ENCODE measurements around the gene SH3BP1.
A peak's percentile ranks its signal among the peaks of the same experiment; 100 is the strongest.

The SH3BP1 gene

DNA sequence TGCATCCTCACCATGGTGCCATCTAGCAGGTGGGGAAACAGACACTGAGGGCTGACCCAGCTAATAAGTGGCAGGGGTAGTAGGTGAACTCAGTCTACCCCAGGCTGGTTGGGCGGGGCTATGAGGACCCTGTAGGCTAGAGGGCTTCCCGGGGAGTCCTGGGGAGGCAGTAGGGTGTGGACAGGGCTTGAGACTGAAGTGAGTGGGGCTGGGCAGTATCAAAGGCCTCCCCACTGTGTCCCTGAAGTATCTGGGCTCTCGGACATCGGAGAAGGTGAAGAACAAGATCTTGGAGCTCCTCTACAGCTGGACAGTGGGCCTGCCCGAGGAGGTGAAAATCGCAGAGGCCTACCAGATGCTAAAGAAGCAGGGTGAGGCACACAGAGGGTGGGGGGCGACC, 19.5 kb upstream of the SH3BP1 start:
- no peak for TF ChIP-seq EGR1 (IDR thresholded peaks at IDR 0.05)
- TF ChIP-seq EP300 (IDR thresholded peaks at IDR 0.05; ENCODE audit: borderline replicate concordance): no peak
- no peak for TF ChIP-seq RAD21 (IDR thresholded peaks at IDR 0.05; ENCODE audit: low read depth)
- TF ChIP-seq USF1 (IDR thresholded peaks at IDR 0.05): no peak
- TF ChIP-seq CEBPB (IDR thresholded peaks at IDR 0.05): no peak
- TF ChIP-seq TAF1 (IDR thresholded peaks at IDR 0.05; ENCODE audit: low read depth): no peak
- TF ChIP-seq NFIC (IDR thresholded peaks at IDR 0.05): no peak
- no peak for TF ChIP-seq TCF12 (IDR thresholded peaks at IDR 0.05; ENCODE audit: low read depth)
- no peak for TF ChIP-seq CREB1 (IDR thresholded peaks at IDR 0.05; ENCODE audit: low read depth)
- TF ChIP-seq YY1 (IDR thresholded peaks at IDR 0.05; ENCODE audit: low read depth): no peak
- no peak for TF ChIP-seq FOXM1 (IDR thresholded peaks at IDR 0.05; ENCODE audit: borderline replicate concordance, low read depth)

- TF ChIP-seq TCF12 (IDR thresholded peaks at IDR 0.05; ENCODE audit: low read depth): no peak
- TF ChIP-seq EGR1 (IDR thresholded peaks at IDR 0.05): no peak
- TF ChIP-seq NFIC (IDR thresholded peaks at IDR 0.05): no peak
- TF ChIP-seq CEBPB (IDR thresholded peaks at IDR 0.05): no peak
- TF ChIP-seq FOXM1 (IDR thresholded peaks at IDR 0.05; ENCODE audit: borderline replicate concordance, low read depth): no peak
- no peak for TF ChIP-seq ZBTB7A (IDR thresholded peaks at IDR 0.05; ENCODE audit: low read depth)
- no peak for TF ChIP-seq MAX (IDR thresholded peaks at IDR 0.05)
- no peak for TF ChIP-seq TEAD4 (IDR thresholded peaks at IDR 0.05)
- TF ChIP-seq USF1 (IDR thresholded peaks at IDR 0.05): no peak
- TF ChIP-seq RAD21 (IDR thresholded peaks at IDR 0.05; ENCODE audit: low read depth): no peak
- TF ChIP-seq, protein P1, sequence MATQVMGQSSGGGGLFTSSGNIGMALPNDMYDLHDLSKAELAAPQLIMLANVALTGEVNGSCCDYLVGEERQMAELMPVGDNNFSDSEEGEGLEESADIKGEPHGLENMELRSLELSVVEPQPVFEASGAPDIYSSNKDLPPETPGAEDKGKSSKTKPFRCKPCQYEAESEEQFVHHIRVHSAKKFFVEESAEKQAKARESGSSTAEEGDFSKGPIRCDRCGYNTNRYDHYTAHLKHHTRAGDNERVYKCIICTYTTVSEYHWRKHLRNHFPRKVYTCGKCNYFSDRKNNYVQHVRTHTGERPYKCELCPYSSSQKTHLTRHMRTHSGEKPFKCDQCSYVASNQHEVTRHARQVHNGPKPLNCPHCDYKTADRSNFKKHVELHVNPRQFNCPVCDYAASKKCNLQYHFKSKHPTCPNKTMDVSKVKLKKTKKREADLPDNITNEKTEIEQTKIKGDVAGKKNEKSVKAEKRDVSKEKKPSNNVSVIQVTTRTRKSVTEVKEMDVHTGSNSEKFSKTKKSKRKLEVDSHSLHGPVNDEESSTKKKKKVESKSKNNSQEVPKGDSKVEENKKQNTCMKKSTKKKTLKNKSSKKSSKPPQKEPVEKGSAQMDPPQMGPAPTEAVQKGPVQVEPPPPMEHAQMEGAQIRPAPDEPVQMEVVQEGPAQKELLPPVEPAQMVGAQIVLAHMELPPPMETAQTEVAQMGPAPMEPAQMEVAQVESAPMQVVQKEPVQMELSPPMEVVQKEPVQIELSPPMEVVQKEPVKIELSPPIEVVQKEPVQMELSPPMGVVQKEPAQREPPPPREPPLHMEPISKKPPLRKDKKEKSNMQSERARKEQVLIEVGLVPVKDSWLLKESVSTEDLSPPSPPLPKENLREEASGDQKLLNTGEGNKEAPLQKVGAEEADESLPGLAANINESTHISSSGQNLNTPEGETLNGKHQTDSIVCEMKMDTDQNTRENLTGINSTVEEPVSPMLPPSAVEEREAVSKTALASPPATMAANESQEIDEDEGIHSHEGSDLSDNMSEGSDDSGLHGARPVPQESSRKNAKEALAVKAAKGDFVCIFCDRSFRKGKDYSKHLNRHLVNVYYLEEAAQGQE (IDR thresholded peaks at IDR 0.05; ENCODE audit: low read depth): no peak
- no peak for TF ChIP-seq TAF1 (IDR thresholded peaks at IDR 0.05; ENCODE audit: low read depth)
- no peak for TF ChIP-seq CREB1 (IDR thresholded peaks at IDR 0.05; ENCODE audit: low read depth)
- no peak for TF ChIP-seq EP300 (IDR thresholded peaks at IDR 0.05; ENCODE audit: borderline replicate concordance)
- no peak for TF ChIP-seq YY1 (IDR thresholded peaks at IDR 0.05; ENCODE audit: low read depth)
These were observed 18.1 kb upstream of the SH3BP1 start for GRCh38 chr22:37621352-37621860.

- 0 out of 2 replicates have a peak, but pooled peaks have one; percentile 68 for TF ChIP-seq ZBTB7A (IDR thresholded peaks at IDR 0.05; ENCODE audit: low read depth)
- peak; percentile 66 for TF ChIP-seq RAD21 (IDR thresholded peaks at IDR 0.05; ENCODE audit: low read depth)
- TF ChIP-seq NFIC (IDR thresholded peaks at IDR 0.05): no peak
- TF ChIP-seq EP300 (IDR thresholded peaks at IDR 0.05; ENCODE audit: borderline replicate concordance): no peak
- no peak for TF ChIP-seq YY1 (IDR thresholded peaks at IDR 0.05; ENCODE audit: low read depth)
These were observed 16.1 kb upstream of the SH3BP1 start for GRCh38 chr22:37623075-37624016.

DNA sequence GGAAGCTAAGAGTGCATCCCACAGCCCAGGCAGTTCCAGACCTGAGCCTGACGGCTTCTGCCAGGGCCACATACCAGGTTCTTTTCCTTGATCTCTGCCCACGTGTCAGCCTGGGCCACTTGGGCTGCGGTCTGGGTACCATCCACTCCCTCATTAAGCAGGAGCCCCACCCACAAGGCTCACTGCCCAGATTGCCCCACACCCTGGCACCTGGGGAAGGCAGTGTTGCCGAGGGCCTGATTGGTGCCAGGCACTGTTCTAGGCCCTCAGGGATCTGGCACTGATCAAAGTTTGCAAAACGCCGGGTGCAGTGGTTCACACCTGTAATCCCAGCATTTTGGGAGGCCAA, 15.5 kb upstream of the SH3BP1 start:
- TF ChIP-seq NFIC (IDR thresholded peaks at IDR 0.05): no peak
- no peak for TF ChIP-seq MAX (IDR thresholded peaks at IDR 0.05)
- TF ChIP-seq YY1 (IDR thresholded peaks at IDR 0.05; ENCODE audit: low read depth): no peak
- no peak for TF ChIP-seq FOXM1 (IDR thresholded peaks at IDR 0.05; ENCODE audit: borderline replicate concordance, low read depth)
- no peak for TF ChIP-seq TAF1 (IDR thresholded peaks at IDR 0.05; ENCODE audit: low read depth)
- no peak for TF ChIP-seq ZBTB7A (IDR thresholded peaks at IDR 0.05; ENCODE audit: low read depth)
- no peak for TF ChIP-seq TCF12 (IDR thresholded peaks at IDR 0.05; ENCODE audit: low read depth)
- TF ChIP-seq RAD21 (IDR thresholded peaks at IDR 0.05; ENCODE audit: low read depth): no peak
- no peak for TF ChIP-seq CEBPB (IDR thresholded peaks at IDR 0.05)
- no peak for TF ChIP-seq USF1 (IDR thresholded peaks at IDR 0.05)
- no peak for TF ChIP-seq EP300 (IDR thresholded peaks at IDR 0.05; ENCODE audit: borderline replicate concordance)
- TF ChIP-seq TEAD4 (IDR thresholded peaks at IDR 0.05): no peak
- no peak for TF ChIP-seq EGR1 (IDR thresholded peaks at IDR 0.05)
- no peak for TF ChIP-seq CREB1 (IDR thresholded peaks at IDR 0.05; ENCODE audit: low read depth)
- TF ChIP-seq, protein P1 (IDR thresholded peaks at IDR 0.05; ENCODE audit: low read depth): no peak

- TF ChIP-seq CEBPB (IDR thresholded peaks at IDR 0.05) (no peak), EGR1 (IDR thresholded peaks at IDR 0.05) (no peak), USF1 (IDR thresholded peaks at IDR 0.05) (no peak), ZBTB7A (IDR thresholded peaks at IDR 0.05; ENCODE audit: low read depth) (no peak), TEAD4 (IDR thresholded peaks at IDR 0.05) (no peak), MAX (IDR thresholded peaks at IDR 0.05) (no peak), CREB1 (IDR thresholded peaks at IDR 0.05; ENCODE audit: low read depth) (no peak), TCF12 (IDR thresholded peaks at IDR 0.05; ENCODE audit: low read depth) (no peak), YY1 (IDR thresholded peaks at IDR 0.05; ENCODE audit: low read depth) (no peak), EP300 (IDR thresholded peaks at IDR 0.05; ENCODE audit: borderline replicate concordance) (no peak)
- TF ChIP-seq, protein P1 (IDR thresholded peaks at IDR 0.05; ENCODE audit: low read depth): no peak
These were observed 14.6 kb upstream of the SH3BP1 start for GRCh38 chr22:37624876-37625275.

Data from Ishikawa (cell line).